Measurements from ENCODE around the gene SSBP3. TPM values are rescaled to one million over a fixed set of nuclear protein-coding genes. Genes with fewer than 3 reads are reported as not detected.

Gene SSBP3
- polyA plus RNA-seq, 1 of the 3 experiments (the other 2 are of a cell fraction) = 26.2 TPM

- Histone ChIP-seq H4K20me1 (ENCODE audit: insufficient read depth) (no peaks in the 10 kb centered on the region; the same call in 1 of the 2 replicates), H3K27me3 (ENCODE audit: insufficient read depth) (no peaks in the 10 kb centered on the region), H3K9ac (no peak overlapping the region), H3K27ac (ENCODE audit: low read depth in 2 of 2, low read length in 1 of 2) (peak overlapping the region in 1 of 2 experiments; percentile 88; a peak in 2 of 4 replicates), H3K4me2 (no peak overlapping the region), H3K4me1 (ENCODE audit: control insufficient read depth in 1 of 2, insufficient read depth in 2 of 2, low read depth in 1 of 2, low read length in 1 of 2) (peaks cover 25 to 77% of the 10 kb centered on the region in 2 experiments), H3F3A (replicated peaks; ENCODE audit: insufficient read depth) (peaks cover 6% of the 10 kb centered on the region), H3K4me3 (ENCODE audit: low read depth in 2 of 2, low read length in 1 of 2) (no peak overlapping the region), H3K9me3 (no peaks in the 10 kb centered on the region), H3K79me2 (ENCODE audit: insufficient read depth) (peaks cover 20% of the 10 kb centered on the region), H2AFZ (ENCODE audit: low read depth) (no peak overlapping the region), H3K9me2 (no peaks in the 10 kb centered on the region), H3K36me3 (replicated peaks in 1 of 2; ENCODE audit: control insufficient read depth in 1 of 2, insufficient read depth in 2 of 2, low read length in 1 of 2) (no peaks in the 10 kb centered on the region)
- no peak for DNase-seq
- 92% methylated on average over 20 of the region's 21 CpGs for WGBS (ENCODE audit: low lambda C conversion rate)
- TF ChIP-seq GATA2 (CRISPR knock-in tag; IDR thresholded peaks at IDR 0.05) = no peak
- no peak for TF ChIP-seq CTCF (IDR thresholded peaks at IDR 0.05)
- no peak for TF ChIP-seq CHD2 (IDR thresholded peaks at IDR 0.05; ENCODE audit: low read length, partially characterized antibody)
- TF ChIP-seq JUND (IDR thresholded peaks at IDR 0.05) = no peak
- TF ChIP-seq IRF3 (IDR thresholded peaks at IDR 0.05; ENCODE audit: low read depth, low read length) = no peak
- TF ChIP-seq RCOR1 (IDR thresholded peaks at IDR 0.05; ENCODE audit: low read length) = no peak
- no peak for TF ChIP-seq PBX3 (IDR thresholded peaks at IDR 0.05)
- no peak for TF ChIP-seq SIN3A (IDR thresholded peaks at IDR 0.05; ENCODE audit: borderline replicate concordance, low read depth, low read length)
- TF ChIP-seq SMC3 (IDR thresholded peaks at IDR 0.05; ENCODE audit: low read depth, low read length) = no peak
- no peak for TF ChIP-seq NFIC (IDR thresholded peaks at IDR 0.05; ENCODE audit: borderline replicate concordance)
- TF ChIP-seq YY1 (IDR thresholded peaks at IDR 0.05; ENCODE audit: low read depth) = no peak
- no peak for TF ChIP-seq FOSL2 (IDR thresholded peaks at IDR 0.05; ENCODE audit: borderline replicate concordance, low read depth)
- no peak for TF ChIP-seq MAX (IDR thresholded peaks at IDR 0.05; ENCODE audit: low read depth)
- CTCF ChIA-PET = interaction anchor here (0.6 to 1.7 kb wide), 5 partner anchors 11 to 157 kb away, joined by 3 to 5 read pairs (median 3); no protein-coding TSS in a partner anchor
- POLR2A ChIA-PET = interaction anchor here (1.3 kb wide), 1 partner anchor 74 kb away, joined by 4 read pairs; no protein-coding TSS in a partner anchor
These were observed 73.2 kb downstream of the SSBP3 start for GRCh38 chr1:54332781-54333585.
